T-helper 2 cell treated with Interferon-gamma antibody and Interleukin-4, amounts not matched to agents 5 μg/mL and 100 μg/mL, for 36 hours (primary cell): Measurements from ENCODE around the gene EDIL3.

Experiments used
- DNase-seq: peaks from one replicate; pipeline ENCODE4 v3.0.0; 2021; ENCODE audit warnings: low spot score
- H3K27ac Mint-ChIP-seq: one replicate; pipeline ENCODE4 v1.8.0; 2021; ENCODE audit warnings: mild to moderate bottlenecking, mixed read lengths
- H3K27me3 Mint-ChIP-seq: one replicate; pipeline ENCODE4 v1.8.0; 2021; ENCODE audit warnings: low read depth, mixed read lengths
- H3K36me3 Mint-ChIP-seq: one replicate; pipeline ENCODE4 v1.8.0; 2021; ENCODE audit warnings: low read depth, mixed read lengths
- H3K4me1 Mint-ChIP-seq: one replicate; pipeline ENCODE4 v1.8.0; 2021; ENCODE audit warnings: low read depth, mixed read lengths
- H3K4me3 Mint-ChIP-seq: one replicate; pipeline ENCODE4 v1.8.0; 2022; ENCODE audit warnings: mild to moderate bottlenecking, moderate library complexity, mixed read lengths
- H3K9me3 Mint-ChIP-seq: one replicate; pipeline ENCODE4 v1.8.0; 2021; ENCODE audit warnings: mixed read lengths

EDIL3 gene

DNA sequence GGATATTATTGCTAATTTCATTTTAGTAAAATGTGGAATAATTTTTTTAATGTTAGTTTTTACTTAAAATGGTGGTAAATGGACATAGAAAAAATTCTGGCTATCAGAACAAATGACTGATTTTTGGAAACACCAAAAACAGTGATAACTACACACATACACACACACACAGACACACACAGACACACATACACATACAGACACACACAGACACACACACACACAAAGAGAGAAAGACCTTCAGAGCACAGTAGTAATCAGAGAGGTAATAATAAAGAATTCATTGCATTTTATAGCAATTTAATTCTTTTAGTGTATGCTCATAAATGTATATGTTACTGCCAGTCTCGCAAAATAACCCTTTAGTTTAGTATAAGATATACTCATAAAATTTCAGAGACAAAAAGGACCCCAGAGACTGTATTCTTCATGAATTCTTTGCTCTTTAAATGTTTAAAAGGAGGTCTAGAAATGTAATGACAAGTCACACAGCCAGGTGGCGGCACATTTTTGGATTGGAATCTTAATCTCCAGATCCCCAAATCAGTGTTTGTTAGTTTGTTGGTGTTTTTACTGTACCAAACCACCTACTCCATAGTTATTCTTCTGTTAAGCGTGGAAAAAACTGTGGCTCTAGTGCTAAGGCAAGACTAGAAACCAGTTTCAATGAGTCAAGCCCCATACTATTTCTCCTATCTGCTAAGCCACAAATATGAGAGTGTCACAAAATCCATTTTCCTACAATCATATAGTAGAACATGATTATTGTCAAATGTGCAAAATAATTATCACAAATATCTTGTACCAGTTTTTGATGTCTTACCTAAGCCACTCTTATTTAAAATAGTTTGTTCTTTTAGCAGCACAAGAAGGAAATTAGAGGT lies 109.9 kb downstream of the EDIL3 start:
- no peak overlapping the region for H3K27ac Mint-ChIP-seq
- H3K36me3 Mint-ChIP-seq = no peaks in the 10 kb centered on the region
- H3K4me1 Mint-ChIP-seq = no peaks in the 10 kb centered on the region
- no peak for DNase-seq
- no peak overlapping the region for H3K4me3 Mint-ChIP-seq
- H3K27me3 Mint-ChIP-seq = no peaks in the 10 kb centered on the region
- H3K9me3 Mint-ChIP-seq = no peaks in the 10 kb centered on the region

- no peak for DNase-seq
- Mint-ChIP-seq H3K4me1 (no peaks in the 10 kb centered on the region), H3K9me3 (no peaks in the 10 kb centered on the region), H3K36me3 (no peaks in the 10 kb centered on the region), H3K27me3 (no peaks in the 10 kb centered on the region), H3K4me3 (no peak overlapping the region), H3K27ac (no peak overlapping the region)
Observed at GRCh38 chr5:84273517-84273883, 111.2 kb downstream of the EDIL3 start.

DNA sequence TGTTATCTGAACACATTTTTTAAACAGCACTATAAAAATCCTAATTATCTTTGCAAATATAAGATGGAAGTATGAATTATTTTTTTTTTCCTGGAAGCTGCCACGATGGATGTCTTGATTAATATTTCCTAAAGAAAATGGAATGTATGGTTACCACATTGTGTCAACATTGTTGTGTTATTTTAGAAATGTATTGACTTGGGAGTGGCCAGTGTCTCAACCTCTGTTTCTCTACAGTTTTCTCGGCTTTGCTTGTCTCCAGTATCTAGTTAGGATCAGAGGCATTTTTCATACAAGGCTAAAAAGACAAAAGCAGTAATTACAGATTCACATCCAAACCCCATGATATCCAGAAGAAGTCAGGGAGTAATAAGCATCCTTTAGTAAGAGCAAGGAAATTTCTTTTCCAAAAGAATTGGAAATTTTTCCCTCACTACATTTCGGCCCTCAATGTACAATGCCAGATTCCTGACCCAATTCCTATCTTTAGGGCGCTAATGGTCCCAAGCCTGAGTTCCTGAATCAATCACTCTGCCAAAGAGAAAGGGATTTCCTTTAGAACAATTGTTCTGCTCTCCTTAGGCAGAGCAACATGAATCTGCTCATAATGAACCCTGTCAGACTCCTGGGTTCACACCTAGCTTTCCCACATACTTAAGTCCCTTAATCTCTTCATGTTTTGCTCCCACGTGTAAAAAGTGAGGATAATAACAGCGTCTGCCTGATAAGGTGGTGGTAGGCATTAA lies 111.7 kb downstream of the EDIL3 start:
- no peak for DNase-seq
- no peaks in the 10 kb centered on the region for H3K4me1 Mint-ChIP-seq
- no peaks in the 10 kb centered on the region for H3K27me3 Mint-ChIP-seq
- no peaks in the 10 kb centered on the region for H3K36me3 Mint-ChIP-seq
- H3K9me3 Mint-ChIP-seq = no peaks in the 10 kb centered on the region
- H3K4me3 Mint-ChIP-seq = no peak overlapping the region
- no peak overlapping the region for H3K27ac Mint-ChIP-seq

GRCh38 chr5:84265739-84266550 lies 118.7 kb downstream of the EDIL3 start:
- Mint-ChIP-seq H3K27ac (no peak overlapping the region), H3K27me3 (no peaks in the 10 kb centered on the region), H3K36me3 (no peaks in the 10 kb centered on the region), H3K4me3 (no peak overlapping the region), H3K9me3 (no peaks in the 10 kb centered on the region), H3K4me1 (no peaks in the 10 kb centered on the region)
- no peak for DNase-seq

GRCh38 chr5:84265130-84265529 lies 119.5 kb downstream of the EDIL3 start:
- H3K4me1 Mint-ChIP-seq = no peaks in the 10 kb centered on the region
- no peak for DNase-seq
- no peaks in the 10 kb centered on the region for H3K36me3 Mint-ChIP-seq
- H3K9me3 Mint-ChIP-seq = no peaks in the 10 kb centered on the region
- no peaks in the 10 kb centered on the region for H3K27me3 Mint-ChIP-seq
- H3K27ac Mint-ChIP-seq = no peak overlapping the region
- H3K4me3 Mint-ChIP-seq = no peak overlapping the region

- no peaks in the 10 kb centered on the region for H3K36me3 Mint-ChIP-seq
- no peaks in the 10 kb centered on the region for H3K9me3 Mint-ChIP-seq
- no peak for DNase-seq
- no peak overlapping the region for H3K4me3 Mint-ChIP-seq
- H3K27ac Mint-ChIP-seq = no peak overlapping the region
- H3K4me1 Mint-ChIP-seq = no peaks in the 10 kb centered on the region
- no peaks in the 10 kb centered on the region for H3K27me3 Mint-ChIP-seq
Observed at GRCh38 chr5:84260939-84261338, 123.7 kb downstream of the EDIL3 start.

- Mint-ChIP-seq H3K4me3 (no peak overlapping the region), H3K27ac (no peak overlapping the region), H3K9me3 (no peaks in the 10 kb centered on the region)
Observed at GRCh38 chr5:84260140-84260539, 124.5 kb downstream of the EDIL3 start.

DNA sequence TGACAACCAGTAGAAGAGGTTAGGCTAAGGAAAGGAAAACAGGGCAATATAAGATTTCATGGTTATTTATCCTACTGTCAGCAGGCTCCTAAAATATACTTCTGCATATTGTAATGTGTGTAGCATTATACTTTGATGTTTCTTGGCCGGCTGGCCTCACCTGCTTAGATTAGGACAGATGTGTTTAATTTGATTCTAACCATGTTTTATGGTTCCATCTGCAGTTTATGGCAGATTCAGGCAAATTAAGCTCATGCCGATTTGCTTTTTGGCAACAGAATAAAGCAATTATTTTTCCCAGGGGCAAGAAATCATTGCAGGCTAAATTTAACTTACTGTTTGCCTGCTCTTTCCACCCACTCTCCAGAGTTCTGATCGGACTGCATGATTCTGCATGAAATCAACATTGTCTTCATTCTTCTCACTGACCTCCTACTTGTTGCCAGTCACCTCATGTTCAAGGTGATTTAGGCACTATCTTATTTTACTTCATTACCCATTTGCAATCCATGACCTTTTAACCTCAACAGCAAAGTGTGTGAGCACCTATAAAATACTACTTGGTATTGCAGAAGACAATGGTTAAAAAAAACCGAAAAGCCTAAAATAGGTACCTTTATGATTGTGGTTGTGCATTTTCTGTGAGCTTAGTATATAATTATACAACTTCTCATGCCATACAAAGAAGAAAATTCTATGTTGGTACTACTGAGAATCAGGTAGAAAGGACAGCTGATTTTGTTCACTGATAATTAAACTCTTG lies 125.2 kb downstream of the EDIL3 start:
- no peak for DNase-seq
- H3K4me3 Mint-ChIP-seq = no peak overlapping the region
- H3K9me3 Mint-ChIP-seq = no peaks in the 10 kb centered on the region
- no peaks in the 10 kb centered on the region for H3K27me3 Mint-ChIP-seq
- no peaks in the 10 kb centered on the region for H3K36me3 Mint-ChIP-seq
- H3K27ac Mint-ChIP-seq = no peak overlapping the region
- H3K4me1 Mint-ChIP-seq = no peaks in the 10 kb centered on the region

More at GRCh38 chr5:84260140-84260539, 124.5 kb downstream of the EDIL3 start:
- Mint-ChIP-seq H3K4me1 (no peaks in the 10 kb centered on the region), H3K27me3 (no peaks in the 10 kb centered on the region), H3K36me3 (no peaks in the 10 kb centered on the region)
- no peak for DNase-seq

DNA sequence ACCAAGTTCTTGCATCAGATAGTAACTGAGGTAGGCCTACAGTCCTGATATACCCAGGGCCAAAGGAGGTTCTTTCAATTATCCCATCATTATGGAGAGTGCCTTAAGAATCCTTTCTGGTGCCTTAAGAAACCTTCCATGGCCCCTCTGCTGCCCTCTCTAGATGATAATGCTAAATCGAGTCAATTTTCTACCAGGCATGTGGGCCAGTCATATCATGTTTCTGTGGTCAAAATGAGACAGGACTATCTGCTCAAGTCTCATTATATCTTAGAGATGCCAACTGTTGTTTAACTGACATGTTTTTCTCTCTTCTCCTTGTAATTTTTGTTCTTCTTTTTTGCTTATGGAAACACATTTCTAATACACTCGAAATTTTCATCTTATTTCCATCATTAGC lies 127.6 kb downstream of the EDIL3 start:
- H3K4me1 Mint-ChIP-seq = no peaks in the 10 kb centered on the region
- no peaks in the 10 kb centered on the region for H3K36me3 Mint-ChIP-seq
- DNase-seq = no peak
- no peaks in the 10 kb centered on the region for H3K27me3 Mint-ChIP-seq
- H3K4me3 Mint-ChIP-seq = no peak overlapping the region
- no peak overlapping the region for H3K27ac Mint-ChIP-seq
- no peaks in the 10 kb centered on the region for H3K9me3 Mint-ChIP-seq

GRCh38 chr5:84255315-84255714 lies 129.4 kb downstream of the EDIL3 start:
- Mint-ChIP-seq H3K36me3 (no peaks in the 10 kb centered on the region), H3K27me3 (no peaks in the 10 kb centered on the region), H3K4me3 (no peak overlapping the region), H3K9me3 (no peaks in the 10 kb centered on the region), H3K4me1 (no peaks in the 10 kb centered on the region), H3K27ac (no peak overlapping the region)
- no peak for DNase-seq

DNA sequence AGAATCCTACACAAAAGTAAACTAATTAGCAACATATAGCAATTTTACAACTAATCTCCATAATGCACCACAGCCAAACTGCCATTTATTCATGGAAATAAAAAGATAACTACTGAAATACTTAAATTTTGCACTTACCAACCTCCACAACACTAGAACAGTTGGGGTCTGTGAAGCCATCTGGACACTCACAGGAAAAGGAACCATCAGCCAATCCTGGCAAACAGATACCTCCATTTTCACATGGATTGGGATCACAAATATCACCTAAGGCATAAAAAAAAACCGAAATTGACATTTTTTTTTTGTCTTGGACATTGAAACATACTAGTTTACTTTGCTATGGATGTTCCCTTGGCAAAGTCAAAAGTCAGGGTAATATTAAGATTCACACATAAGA lies 130.7 kb downstream of the EDIL3 start:
- no peak overlapping the region for H3K27ac Mint-ChIP-seq
- DNase-seq = no peak
- no peak overlapping the region for H3K4me3 Mint-ChIP-seq
- H3K4me1 Mint-ChIP-seq = no peaks in the 10 kb centered on the region
- H3K27me3 Mint-ChIP-seq = no peaks in the 10 kb centered on the region
- no peaks in the 10 kb centered on the region for H3K36me3 Mint-ChIP-seq
- H3K9me3 Mint-ChIP-seq = no peaks in the 10 kb centered on the region

- DNase-seq = no peak
- Mint-ChIP-seq H3K9me3 (no peaks in the 10 kb centered on the region), H3K4me3 (no peak overlapping the region), H3K27me3 (no peaks in the 10 kb centered on the region), H3K36me3 (no peaks in the 10 kb centered on the region), H3K4me1 (no peaks in the 10 kb centered on the region), H3K27ac (no peak overlapping the region)
Observed at GRCh38 chr5:84251503-84251902, 133.2 kb downstream of the EDIL3 start.

DNA sequence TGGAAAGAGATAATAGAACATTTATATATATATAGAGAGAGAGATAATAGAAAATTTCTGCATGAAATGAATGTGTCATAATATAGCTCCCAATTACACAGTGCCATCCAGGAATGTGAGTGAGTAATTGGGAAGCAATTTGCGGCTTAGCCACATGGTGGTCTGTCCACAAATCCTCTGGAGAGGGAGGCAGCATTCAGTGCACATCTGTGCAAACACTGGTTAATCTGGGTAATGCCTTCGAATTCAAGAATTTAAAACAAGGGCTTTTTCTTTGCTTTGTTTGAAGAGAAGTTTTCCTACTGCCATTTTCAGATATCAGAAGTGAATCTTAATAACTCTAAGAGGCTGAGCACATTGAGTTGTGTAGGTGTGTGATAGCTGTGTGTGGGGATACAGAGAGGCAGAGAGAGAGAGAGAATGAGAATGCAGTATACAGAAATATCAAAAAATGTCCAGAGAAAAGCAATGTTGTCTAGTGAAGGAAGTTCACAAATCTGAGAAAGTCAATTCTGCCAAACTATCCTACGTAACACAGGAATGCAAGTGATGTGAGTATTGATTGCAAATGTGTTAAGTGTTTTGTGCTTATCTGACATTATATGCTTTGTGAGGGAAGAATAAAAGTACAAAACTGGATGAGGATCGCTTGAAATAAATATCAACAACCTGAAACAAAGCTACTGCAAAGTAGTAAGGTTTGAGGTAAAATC lies 134.6 kb downstream of the EDIL3 start:
- DNase-seq = no peak
- Mint-ChIP-seq H3K27ac (no peak overlapping the region), H3K4me3 (no peak overlapping the region), H3K27me3 (no peaks in the 10 kb centered on the region), H3K4me1 (no peaks in the 10 kb centered on the region), H3K9me3 (no peaks in the 10 kb centered on the region), H3K36me3 (no peaks in the 10 kb centered on the region)
